GM21529 (cell line): ENCODE measurements around the gene CPE.
"Not testable (repeated sequence)": the region's sequence is repeated elsewhere in the genome, so short reads cannot be mapped to it uniquely, and the experiment has no call there.

Experiments used
- ATAC-seq: cut with Tn5 transposase; IDR thresholded peaks from one replicate; pipeline ENCODE4 v1.9.1; 2021; ENCODE audit not compliant: unreplicated experiment

Gene CPE

DNA sequence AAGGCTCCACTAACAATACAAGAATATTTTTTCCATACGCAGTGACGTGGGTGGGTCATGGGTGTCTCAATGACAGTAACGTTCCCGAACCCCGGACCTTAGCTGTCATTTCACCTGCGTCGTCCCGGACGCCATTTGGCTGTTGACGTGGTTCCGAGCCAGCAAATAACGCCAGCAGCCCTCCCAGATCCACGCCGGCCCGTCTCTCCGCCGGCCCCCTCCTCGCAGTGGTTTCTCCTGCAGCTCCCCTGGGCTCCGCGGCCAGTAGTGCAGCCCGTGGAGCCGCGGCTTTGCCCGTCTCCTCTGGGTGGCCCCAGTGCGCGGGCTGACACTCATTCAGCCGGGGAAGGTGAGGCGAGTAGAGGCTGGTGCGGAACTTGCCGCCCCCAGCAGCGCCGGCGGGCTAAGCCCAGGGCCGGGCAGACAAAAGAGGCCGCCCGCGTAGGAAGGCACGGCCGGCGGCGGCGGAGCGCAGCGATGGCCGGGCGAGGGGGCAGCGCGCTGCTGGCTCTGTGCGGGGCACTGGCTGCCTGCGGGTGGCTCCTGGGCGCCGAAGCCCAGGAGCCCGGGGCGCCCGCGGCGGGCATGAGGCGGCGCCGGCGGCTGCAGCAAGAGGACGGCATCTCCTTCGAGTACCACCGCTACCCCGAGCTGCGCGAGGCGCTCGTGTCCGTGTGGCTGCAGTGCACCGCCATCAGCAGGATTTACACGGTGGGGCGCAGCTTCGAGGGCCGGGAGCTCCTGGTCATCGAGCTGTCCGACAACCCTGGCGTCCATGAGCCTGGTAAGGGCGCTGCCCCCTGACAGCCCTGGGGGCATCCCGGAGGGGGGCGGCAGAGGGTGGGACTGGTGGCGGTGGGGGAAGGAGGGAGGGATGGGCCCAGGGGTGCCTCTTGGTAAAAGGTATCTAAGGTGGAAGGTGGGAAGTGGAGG is at the start of gene CPE:
Gene CPE, plus strand, starts transcription at position 264 of the 933 bp plus-strand sequence. Its CDS starts 214 bp downstream, at position 478.
- ATAC-seq = peak; percentile 92

DNA sequence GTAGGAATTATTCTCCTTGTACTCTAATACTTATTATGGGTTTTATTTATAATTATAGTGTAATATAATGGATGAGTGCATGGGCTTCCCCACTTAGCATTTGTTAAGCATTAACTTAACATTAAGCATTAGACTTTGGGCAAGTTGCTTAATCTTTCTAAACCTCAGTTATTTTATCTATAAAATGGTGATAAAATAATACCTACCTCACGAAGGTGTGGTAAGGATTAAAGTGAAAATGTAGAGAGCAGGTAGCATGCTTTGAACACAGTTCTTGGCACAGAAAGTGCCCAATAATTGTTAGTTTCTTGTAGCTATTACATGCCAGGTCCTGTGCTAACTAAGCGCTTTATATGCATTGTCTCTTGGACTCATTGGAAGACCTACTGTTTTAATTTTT is 48.7 kb upstream of the CPE start:
- no peak for ATAC-seq

DNA sequence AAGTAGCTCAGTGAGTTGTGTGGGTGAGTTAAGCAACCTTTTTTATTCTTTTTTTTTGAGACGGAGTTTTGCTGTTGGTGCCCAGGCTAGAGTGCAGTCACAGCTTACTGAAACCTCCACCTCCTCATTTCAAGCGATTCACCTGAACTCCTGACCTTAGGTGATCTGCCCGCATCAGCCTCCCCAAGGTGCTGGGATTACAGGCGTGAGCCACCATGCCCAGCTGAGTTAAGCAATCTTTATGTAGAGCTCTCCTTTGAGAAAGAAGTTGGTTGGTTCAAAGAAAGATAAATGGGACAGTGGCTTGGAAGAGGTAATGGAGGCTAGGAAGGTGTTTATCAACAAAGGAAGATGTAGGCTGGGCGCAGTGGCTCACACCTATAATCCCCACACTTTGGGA is 48.1 kb upstream of the CPE start:
- ATAC-seq = no peak

DNA sequence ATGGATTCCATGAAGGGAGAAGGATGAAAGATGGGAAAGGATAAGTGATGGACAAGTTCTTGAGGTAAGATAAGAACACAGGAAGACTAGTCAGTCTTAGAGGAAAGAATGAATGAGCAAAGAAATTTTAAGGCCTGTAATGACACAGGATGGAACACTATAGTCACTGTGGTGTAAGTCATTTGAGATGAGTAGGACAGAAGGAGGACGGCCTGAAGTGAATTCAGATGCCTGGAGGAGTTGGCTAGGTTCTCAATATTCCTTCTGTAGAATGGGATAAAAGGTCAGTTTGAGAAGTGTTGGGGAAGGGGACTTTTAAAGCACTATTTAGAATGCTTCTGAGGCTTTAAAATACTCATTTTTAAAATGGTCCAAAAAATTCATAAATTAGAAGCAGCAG is 47.4 kb upstream of the CPE start:
- no peak for ATAC-seq

DNA sequence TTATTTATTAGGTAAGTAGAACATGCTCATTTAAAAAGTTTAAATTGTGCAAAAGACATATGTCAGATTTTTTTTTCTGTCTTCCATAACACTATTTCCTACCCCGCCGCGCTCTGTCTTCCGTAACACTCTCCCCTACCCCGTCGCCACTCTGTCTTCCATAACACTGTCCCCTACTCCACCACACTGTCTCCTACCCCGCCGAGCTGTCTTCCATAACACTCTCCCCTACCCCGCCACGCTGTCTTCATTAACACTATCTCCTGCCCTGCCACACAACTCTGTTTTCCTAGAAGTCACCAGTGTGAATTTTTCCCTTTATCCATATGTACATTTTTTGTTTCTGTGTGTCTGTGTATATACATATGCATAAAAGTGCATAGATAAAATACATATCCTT is 47.0 kb upstream of the CPE start:
- no peak for ATAC-seq

DNA sequence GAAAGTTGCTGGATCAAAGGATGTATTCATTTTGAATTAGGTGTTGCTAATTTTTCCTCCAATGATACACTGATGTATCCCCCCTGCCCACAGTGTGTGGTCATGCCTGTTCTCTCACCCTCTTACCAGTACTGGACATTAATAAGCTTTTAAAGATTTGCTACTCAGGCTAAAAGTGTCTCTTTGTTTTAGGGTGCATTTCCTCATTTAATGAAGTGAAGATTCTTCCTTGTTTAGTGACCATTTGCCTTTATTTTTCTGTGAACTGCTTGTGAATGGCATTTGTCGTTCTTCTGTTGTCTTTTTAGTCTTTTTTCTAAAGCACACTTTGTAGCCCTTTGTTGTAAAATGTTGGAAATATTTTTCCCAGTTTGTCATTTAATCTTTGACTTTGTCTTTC is 46.3 kb upstream of the CPE start:
- ATAC-seq = no peak

DNA sequence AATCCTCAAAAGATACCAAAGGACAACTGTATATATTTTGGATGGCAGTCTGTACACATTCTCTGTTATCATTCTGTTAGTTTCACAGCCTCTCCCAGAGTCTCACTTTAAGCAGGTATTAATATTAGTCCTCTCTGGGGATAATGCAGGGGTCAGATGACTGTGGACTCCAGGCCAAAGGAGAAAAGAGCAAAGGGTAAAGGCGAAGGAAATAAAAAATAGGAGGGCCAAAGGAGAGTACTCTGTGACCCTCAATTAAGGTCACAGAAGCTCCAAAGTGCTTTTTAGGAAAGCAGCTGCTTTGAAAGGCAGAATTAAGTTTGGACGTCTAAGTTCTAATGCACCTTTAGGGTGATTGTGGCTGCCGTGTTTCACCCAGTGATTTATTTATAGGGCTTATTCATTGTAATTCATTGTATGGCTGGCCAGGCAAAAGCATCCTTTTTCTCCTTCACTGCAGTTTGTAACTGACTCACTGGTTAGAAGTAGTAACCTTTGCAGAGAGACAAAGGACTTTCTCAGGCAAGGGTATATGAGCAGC is 43.6 kb upstream of the CPE start:
- no peak for ATAC-seq

DNA sequence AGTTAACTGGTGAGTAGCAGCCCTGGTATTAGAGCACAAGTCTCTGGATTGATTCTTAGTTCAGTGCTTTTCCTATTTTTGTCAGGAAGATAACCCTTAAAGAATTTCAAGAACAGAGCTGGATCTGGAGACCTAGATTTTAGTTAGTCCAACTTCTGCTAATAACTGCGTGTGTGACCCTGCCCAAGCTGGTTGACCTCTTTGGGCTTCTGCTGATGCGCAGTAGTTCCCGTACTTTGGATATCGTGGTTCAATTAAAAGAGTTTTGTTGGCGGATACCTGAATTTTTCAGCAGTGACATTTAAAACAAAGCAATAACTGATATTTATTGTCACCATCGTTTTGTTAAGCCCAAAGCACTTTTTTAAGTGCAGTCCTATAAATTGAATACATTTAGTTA is 42.1 kb upstream of the CPE start:
- ATAC-seq = no peak

DNA sequence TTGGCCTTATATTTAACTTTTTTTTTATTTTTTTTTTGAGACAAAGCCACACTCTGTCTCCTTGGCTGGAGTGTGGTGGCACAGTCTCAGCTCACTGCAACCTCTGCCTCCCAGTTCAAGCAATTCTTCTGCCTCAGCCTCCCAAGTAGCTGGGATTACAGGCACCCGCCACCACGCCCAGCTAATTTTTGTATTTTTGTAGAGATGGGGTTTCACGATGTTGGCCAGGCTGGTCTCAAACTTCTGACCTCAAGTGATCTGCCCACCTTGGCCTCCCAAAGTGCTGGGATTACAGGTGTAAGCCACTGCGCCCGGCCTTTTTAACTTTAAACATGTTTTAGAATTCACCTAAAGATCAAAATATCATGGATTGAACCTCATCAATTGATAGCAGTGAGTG is 36.5 kb upstream of the CPE start:
- not testable (repeated sequence) for ATAC-seq

DNA sequence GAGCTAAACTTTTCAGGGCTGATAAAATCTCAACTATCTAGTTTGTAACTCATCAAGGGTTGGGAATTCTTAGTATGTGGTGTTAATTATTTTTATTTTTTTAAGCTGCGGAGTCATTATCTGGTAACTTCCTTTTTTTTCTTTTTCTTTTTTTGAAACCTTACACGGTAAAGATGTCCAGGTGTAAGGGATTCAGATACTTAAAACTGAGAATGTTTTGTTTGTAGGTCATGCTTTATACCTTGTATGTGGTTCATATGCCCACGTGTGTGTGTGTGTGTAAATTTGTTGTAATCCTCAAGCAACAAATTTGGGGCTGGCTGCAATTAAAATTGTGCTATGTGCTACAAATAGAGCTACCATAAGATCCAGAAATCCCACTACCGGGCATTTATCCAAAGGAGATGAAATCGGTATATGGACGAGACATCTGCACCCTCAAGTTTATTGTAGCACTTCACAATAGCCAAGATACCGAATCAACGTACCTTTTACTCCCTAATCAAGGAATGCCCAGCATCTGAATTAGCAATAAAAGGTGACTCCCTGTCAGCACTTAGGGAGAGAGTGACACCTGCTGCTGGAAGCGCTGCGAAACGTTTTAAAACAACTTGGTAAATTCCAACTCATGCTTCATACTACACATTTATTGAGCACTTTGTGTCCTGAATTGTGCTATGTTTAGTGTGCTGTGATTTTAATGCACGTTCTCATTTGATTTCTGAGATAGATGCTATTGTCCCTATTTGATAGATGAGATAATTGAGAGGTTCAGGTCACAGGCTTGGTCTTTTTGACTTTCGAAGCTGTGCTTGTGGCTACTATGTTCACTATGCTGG is 35.2 kb upstream of the CPE start:
- ATAC-seq = no peak

DNA sequence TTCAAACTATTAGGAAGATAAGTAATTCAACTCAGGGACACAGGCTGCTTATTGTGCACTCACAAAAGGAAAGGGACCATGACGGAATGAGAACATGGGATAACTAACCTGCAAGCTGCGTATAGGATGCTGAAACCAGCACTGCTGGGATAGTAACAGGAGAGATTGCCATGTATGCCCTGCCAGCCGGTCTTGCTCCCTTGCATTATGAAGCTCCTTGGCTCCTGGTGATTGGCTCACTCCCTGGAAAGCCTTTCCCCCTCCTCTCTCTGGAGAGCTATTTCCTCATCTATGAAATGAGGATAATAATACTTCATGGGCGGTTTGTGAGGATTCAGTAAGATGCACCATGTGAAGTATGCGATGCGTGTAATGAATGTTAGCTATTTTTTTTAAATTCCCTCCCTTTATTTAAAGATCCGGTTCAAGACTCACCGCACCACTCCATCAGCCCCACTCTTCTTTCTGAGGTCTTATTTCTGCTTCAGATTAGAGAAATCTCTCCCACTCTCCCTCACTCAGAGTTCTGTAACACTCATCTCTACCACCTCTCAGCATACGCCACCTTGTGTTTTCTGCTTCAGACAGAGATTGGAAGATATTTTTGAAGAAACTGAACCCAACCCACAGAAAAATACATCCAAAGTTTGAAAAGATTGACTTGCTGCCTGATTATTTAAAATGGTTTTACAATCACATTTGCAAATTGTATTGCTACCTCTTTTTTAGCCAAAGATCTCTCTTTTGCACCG is 33.0 kb upstream of the CPE start:
- no peak for ATAC-seq

DNA sequence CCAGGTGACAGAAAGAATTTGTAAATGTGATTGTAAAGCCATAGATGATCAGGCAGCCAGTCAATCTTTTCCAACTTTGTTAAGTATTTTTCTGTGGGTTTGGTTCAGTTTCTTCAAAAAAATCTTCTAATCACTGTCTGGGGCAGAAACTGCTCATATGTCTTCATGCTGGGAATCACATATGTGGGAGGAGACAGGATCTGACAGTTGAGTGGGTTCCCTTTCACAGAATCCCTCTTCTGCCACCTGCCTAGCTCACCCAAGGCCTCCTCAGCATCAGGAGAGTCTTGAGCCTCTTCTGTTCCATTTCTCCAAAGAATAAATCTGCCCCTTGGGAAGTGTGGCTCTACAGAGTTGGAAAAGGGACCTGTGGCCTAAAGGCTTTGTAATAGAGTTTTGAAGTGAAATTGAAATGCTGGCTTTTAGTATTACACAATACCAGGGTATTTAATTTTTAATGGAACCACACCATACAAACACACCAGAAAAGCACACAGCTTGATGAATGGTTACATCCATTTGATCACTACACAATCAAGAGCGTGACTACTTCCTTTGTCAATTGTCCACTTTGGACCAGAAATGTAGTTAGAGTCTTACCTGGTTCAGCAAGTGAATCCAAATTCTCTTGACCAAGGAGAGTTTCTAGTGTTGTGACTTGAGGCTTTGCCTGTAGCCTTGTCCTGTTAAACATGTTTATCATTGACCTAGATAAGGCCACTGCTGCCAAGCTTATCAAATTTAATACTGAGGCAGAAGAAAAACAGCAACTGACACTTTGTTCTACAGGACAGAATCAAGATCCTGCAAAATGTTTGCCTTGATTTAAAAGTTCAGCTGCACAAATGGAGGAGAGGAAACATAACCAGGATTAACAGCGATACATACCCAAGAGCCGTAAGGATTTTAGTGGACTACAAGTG is 30.9 kb upstream of the CPE start:
- no peak for ATAC-seq

DNA sequence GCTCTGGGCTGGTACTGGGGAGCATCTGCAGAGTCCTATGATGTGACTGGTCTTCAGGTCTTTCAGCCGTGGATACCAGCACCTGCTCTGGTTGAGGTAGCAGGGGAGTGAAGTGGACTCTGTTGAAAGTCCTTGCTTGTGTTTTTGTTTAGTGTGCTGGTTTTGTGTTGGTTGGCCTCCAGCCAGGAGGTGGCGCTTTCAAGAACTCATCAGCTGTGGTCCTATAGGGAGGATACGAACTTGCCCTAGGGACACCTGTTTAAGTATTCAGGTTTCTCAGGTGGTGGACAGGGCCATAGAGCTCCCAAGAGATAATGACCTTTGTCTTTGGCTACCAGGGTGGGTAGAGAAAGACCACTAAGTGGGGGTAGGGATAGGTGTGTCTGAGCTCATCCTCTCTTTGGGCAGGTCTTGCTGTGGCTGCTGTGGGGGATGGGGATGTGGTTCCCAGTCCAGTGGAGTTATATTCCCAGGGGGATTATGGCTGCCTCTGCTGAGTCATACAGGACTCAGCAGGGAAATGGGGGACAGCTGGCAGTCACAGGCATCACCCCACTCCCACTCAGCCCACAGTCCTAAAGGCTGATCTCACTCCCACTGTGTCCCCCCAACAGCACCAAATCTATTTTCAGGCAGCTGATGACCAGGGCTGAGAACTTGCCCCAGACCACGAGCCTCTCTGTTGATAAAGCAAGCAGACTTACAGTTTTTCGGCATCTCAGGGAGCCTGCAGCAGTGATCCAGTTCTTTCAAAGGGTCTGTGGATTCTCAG is 27.3 kb upstream of the CPE start:
- no peak for ATAC-seq

DNA sequence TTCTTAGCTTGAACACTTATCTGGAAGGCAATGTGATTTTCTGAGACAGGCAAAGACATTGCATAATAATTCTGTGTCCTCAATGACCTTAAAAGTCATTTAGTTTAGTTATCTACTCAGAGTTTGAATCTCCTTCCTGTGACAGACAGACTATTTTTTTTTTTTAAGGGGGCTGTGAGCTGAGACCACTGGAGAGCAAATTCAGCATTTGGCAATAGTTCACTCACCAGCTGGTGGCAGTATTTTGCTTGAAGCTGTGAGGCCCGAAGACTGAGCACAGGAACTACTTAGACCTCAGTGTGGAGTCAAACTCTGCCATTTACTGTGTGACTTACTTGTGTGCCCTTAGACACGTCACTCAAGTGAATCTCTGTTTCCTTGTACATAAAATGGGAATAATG is 22.9 kb upstream of the CPE start:
- ATAC-seq = peak; percentile 61

DNA sequence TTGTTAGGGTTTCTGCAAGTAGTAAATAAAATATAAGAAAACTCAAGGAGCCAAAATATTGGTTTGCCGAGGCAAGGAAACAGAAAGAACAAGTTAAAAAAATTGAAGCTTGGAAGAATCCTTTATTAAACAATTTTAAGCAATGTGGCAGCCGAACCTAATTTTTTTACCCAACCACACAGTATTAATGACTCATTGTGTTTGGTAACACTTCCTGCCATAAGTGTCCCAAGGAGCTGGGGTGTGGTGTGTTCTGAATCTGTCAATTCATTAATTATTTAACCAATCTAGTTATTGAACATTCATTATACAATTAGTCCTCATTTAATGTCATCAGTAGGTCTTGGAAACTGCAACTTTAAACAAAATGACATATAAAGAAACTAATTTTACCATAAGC is 19.3 kb upstream of the CPE start:
- no peak for ATAC-seq

DNA sequence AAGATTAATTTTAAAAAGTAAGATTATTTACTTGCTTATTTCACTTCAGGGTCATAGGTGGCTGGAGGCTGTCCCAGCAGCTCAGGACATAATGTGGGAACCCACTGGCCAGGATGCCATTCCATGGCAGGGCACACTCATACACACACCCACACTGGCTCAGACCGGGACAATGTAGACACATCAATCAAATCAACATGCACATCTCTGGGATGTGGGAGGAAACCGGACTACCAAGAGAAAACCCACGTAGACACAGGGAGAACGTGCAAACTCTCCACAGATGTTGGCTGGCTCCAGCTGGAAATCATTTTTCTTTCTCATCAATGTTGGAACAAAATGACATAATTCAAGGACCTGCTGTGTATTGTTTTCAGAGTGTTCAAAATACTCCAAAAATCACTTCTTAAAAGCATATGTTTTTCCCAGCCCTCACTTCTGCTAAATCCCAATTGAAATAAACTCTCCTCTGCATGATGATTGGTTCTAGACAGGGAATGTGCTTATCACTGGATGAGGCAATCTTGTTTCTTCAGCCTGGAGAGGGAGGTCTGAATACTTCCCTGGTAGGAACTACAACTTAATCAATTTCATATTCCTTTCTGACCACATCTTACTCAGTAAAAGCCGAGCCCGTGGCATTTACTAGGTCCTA is 18.6 kb upstream of the CPE start:
- ATAC-seq = no peak

DNA sequence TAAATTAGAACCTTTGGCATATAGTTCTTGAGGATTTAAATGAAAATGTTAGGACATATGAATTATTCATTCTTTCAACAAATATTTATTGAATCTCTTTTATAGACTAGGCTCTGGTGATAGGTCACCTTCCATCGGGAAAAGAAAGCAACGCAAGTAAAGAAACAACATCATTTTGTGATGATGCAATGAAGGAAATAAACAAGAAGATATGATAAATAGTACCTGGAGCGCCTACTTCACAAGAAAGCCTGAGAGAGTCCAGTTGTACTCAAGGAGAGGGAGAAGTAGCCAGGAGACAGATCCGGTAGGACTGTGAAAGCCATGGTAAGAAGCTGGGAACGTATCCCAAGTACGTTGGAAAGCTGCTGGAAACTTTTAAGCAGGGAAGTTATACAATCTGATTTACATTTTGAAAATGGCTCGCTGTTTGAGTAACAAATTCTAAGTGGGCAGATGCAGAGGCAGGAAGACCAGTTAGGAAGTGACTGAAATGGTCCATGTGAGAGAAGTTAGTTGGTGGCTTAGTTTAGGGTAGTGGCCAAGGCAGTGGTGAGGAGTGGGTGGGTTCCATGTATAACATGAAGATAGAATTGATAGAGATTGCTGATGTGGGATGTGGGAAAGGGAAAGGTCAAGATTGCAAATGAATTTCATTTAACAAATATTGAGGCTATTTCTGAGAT is 17.7 kb upstream of the CPE start:
- no peak for ATAC-seq

DNA sequence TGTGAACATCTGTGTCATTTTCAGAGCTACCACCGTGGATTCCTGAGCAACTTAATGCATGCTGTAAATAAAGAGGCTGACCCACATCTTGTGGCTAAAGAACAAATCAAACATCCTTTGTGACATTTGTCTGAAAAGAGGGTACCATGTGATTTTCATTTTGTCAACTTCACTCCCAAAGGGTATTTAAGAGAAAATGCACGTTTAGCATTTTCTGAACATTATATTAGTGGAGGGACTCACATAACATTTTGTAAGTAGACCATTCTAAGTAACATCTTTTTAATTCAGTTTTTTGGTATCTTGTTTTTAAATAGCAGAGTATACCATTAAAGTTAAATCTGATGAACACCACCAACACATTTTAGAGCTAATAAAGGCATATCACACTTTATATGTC is 17.0 kb upstream of the CPE start:
- no peak for ATAC-seq
